Fibroblast of lung (primary cell): ENCODE data around the gene GRK3. TPM values are rescaled to one million over a fixed set of nuclear protein-coding genes. Genes with fewer than 3 reads are reported as not detected.

ENCODE experiments used
- DNase-seq, 2 donors: peaks; one replicate each; pipeline versions ENCODE4 v3.0.0 to v3.0.0-alpha.2; 2010; ENCODE audit warnings: low read depth in 2 of 2
- H2AFZ ChIP-seq: 2 replicates; pipeline ENCODE4 v1.5.1; 2012; ENCODE audit warnings: low read length, control low read depth, inconsistent platforms
- H3K27ac ChIP-seq: 2 replicates; pipeline ENCODE4 v1.5.1; 2011; ENCODE audit warnings: low read length, control low read depth; ENCODE audit not compliant: insufficient read depth
- H3K27me3 ChIP-seq: 2 replicates; pipeline ENCODE4 v1.5.1; 2011; ENCODE audit warnings: mild to moderate bottlenecking, low read length; ENCODE audit not compliant: control insufficient read depth, insufficient read depth
- H3K36me3 ChIP-seq: 2 replicates; pipeline ENCODE4 v1.5.1; 2011; ENCODE audit warnings: low read length; ENCODE audit not compliant: control insufficient read depth, insufficient read depth
- H3K4me1 ChIP-seq: 2 replicates; pipeline ENCODE4 v1.5.1; 2011; ENCODE audit warnings: low read length; ENCODE audit not compliant: control insufficient read depth, insufficient read depth; ENCODE audit errors: extremely low read depth
- H3K4me2 ChIP-seq: 2 replicates; pipeline ENCODE4 v1.5.1; 2011; ENCODE audit warnings: low read length, control low read depth; ENCODE audit not compliant: insufficient read depth; ENCODE audit errors: extremely low read depth
- H3K4me3 ChIP-seq, 4 experiments: fragments of 200-600 bp in 1 of 4; sonication (generic) in 1 of 4; replicated peaks in 1 of 4; 2 replicates each; pipeline ENCODE4 v1.5.1; 2011 to 2016; ENCODE audit warnings: low read length in 4 of 4, low read depth in 3 of 4, mild to moderate bottlenecking in 3 of 4, control low read depth in 2 of 4, inconsistent platforms in 1 of 4, mixed read lengths in 1 of 4; ENCODE audit not compliant: insufficient read depth in 1 of 4; ENCODE audit errors: control extremely low read depth in 1 of 4
- H3K79me2 ChIP-seq: 2 replicates; pipeline ENCODE4 v1.5.1; 2012; ENCODE audit warnings: mild to moderate bottlenecking, low read length, inconsistent platforms; ENCODE audit not compliant: control insufficient read depth, insufficient read depth
- H3K9ac ChIP-seq: 2 replicates; pipeline ENCODE4 v1.5.1; 2011; ENCODE audit warnings: mild to moderate bottlenecking, low read length, control low read depth; ENCODE audit not compliant: insufficient read depth
- H3K9me3 ChIP-seq: 2 replicates; pipeline ENCODE4 v1.5.1; 2012; ENCODE audit warnings: low read depth, low read length; ENCODE audit not compliant: control insufficient read depth, insufficient read depth
- H4K20me1 ChIP-seq: 2 replicates; pipeline ENCODE4 v1.5.1; 2011; ENCODE audit warnings: low read length; ENCODE audit not compliant: control insufficient read depth, insufficient read depth; ENCODE audit errors: extremely low read depth
- CTCF ChIP-seq, 2 donors: IDR thresholded peaks in 1 of 2; conservative IDR thresholded peaks in 1 of 2; 1 replicate in 1 of 2; 2 replicates in 1 of 2; pipeline ENCODE4 v1.5.1; 2011 to 2012; ENCODE audit warnings: low read length in 2 of 2, control low read depth in 1 of 2, inconsistent platforms in 1 of 2, low read depth in 1 of 2, mild to moderate bottlenecking in 1 of 2
- EZH2 ChIP-seq: IDR thresholded peaks from 2 replicates; pipeline ENCODE4 v1.5.1; 2012; ENCODE audit warnings: low read length, control low read depth, mild to moderate bottlenecking; ENCODE audit errors: missing control alignments
- polyA plus RNA-seq, 2 donors: library from polyadenylated mRNA; depleted of rRNA in 1 of 2; stranded (reverse) in 1 of 2; unstranded in 1 of 2; fragments of >200 nt; gene quantifications; 2 replicates each; pipeline ENCODE4 v1.2.1, GENCODE V29; 2011 to 2012; ENCODE audit warnings: missing spikeins in 1 of 2
- total RNA-seq: library from RNA; depleted of rRNA; stranded (reverse); fragments of >200 nt; gene quantifications from 2 replicates; pipeline ENCODE4 v1.2.1, GENCODE V29; 2014

GRK3 gene
- total and polyA plus RNA-seq, 2 donors (not counting 1 experiment from before 2014, with no cell fraction given), result 1.6 to 1.7 TPM

GRCh38 chr22:25553131-25553530 is 11.3 kb upstream of the GRK3 start:
- Histone ChIP-seq H3K9me3 (no peaks in the 10 kb centered on the region), H3K9ac (no peak overlapping the region)

GRCh38 chr22:25554238-25554671 is 10.2 kb upstream of the GRK3 start:
- TF ChIP-seq EZH2, result no peak
- no peak for TF ChIP-seq CTCF (conservative IDR thresholded peaks at IDR 0.05 in 1 of 2, IDR thresholded peaks at IDR 0.05 in 1 of 2; ENCODE audit: low read depth in 1 of 2, low read length in 2 of 2)

More at GRCh38 chr22:25553131-25553530, 11.3 kb upstream of the GRK3 start:
- H3K27me3 ChIP-seq, result no peaks in the 10 kb centered on the region
- no peak overlapping the region for H3K4me2 ChIP-seq
- no peaks in the 10 kb centered on the region for H4K20me1 ChIP-seq
- TF ChIP-seq EZH2 (no peak), CTCF (conservative IDR thresholded peaks at IDR 0.05 in 1 of 2, IDR thresholded peaks at IDR 0.05 in 1 of 2; ENCODE audit: low read depth in 1 of 2, low read length in 2 of 2) (no peak)
- no peak overlapping the region for H3K4me3 ChIP-seq
- no peak overlapping the region for H3K27ac ChIP-seq
- H3K79me2 ChIP-seq, result no peaks in the 10 kb centered on the region
- H3K36me3 ChIP-seq, result no peaks in the 10 kb centered on the region
- DNase-seq, result no peak
- H3K4me1 ChIP-seq, result no peaks in the 10 kb centered on the region
- no peak overlapping the region for H2AFZ ChIP-seq

GRCh38 chr22:25554689-25555088 is 9.8 kb upstream of the GRK3 start:
- Histone ChIP-seq H2AFZ (no peak overlapping the region), H3K4me3 (no peak overlapping the region), H3K9me3 (no peaks in the 10 kb centered on the region), H3K9ac (no peak overlapping the region), H3K36me3 (no peaks in the 10 kb centered on the region), H4K20me1 (no peaks in the 10 kb centered on the region), H3K27ac (no peak overlapping the region), H3K4me2 (no peak overlapping the region), H3K79me2 (no peaks in the 10 kb centered on the region), H3K27me3 (no peaks in the 10 kb centered on the region), H3K4me1 (no peaks in the 10 kb centered on the region)
- no peak for DNase-seq
- no peak for TF ChIP-seq CTCF (conservative IDR thresholded peaks at IDR 0.05 in 1 of 2, IDR thresholded peaks at IDR 0.05 in 1 of 2; ENCODE audit: low read depth in 1 of 2, low read length in 2 of 2)
- TF ChIP-seq EZH2, result no peak

More at GRCh38 chr22:25554238-25554671, 10.2 kb upstream of the GRK3 start:
- H3K79me2 ChIP-seq, result no peaks in the 10 kb centered on the region
- no peak overlapping the region for H2AFZ ChIP-seq
- no peaks in the 10 kb centered on the region for H3K4me1 ChIP-seq
- no peak overlapping the region for H3K9ac ChIP-seq
- H3K27ac ChIP-seq, result no peak overlapping the region
- H3K9me3 ChIP-seq, result no peaks in the 10 kb centered on the region
- no peak for DNase-seq
- no peak overlapping the region for H3K4me2 ChIP-seq
- no peak overlapping the region for H3K4me3 ChIP-seq
- no peaks in the 10 kb centered on the region for H3K36me3 ChIP-seq
- H4K20me1 ChIP-seq, result no peaks in the 10 kb centered on the region
- no peaks in the 10 kb centered on the region for H3K27me3 ChIP-seq
